ENCODE measurements around the gene SLC38A2. TPM values are rescaled to one million over a fixed set of nuclear protein-coding genes. Genes with fewer than 3 reads are reported as not detected.

The SLC38A2 gene
- total RNA-seq, 1 experiment from 2014 or later, result 341 TPM

- DNase-seq (ENCODE audit: low read depth, low spot score) (no peak), ATAC-seq (no peak)
- no TSS peak for BruUV-seq (replicated peaks)
- H3K9me3 ChIP-seq (ENCODE audit: control insufficient read depth, insufficient read depth, low read depth, low read length), result no peaks in the 10 kb centered on the region
- 0 out of 2 replicates have a peak, but pooled peaks have one; percentile 11 for TF ChIP-seq TCF7L2 (IDR thresholded peaks at IDR 0.05; ENCODE audit: low read depth, low read length)
- TF ChIP-seq CTCF (IDR thresholded peaks at IDR 0.05), result no peak
- no peak for TF ChIP-seq REST (IDR thresholded peaks at IDR 0.05; ENCODE audit: insufficient read depth in 1 of 2, low read depth in 2 of 2, low read length in 1 of 2)
- H3K4me1 ChIP-seq (ENCODE audit: control insufficient read depth, insufficient read depth, low read length), result peaks cover 96% of the 10 kb centered on the region
- intact Hi-C loops (cut with micrococcal nuclease; ENCODE audit: unreplicated experiment), result loop anchor here (10.0 kb wide), 1 partner anchor 98 kb away; the partner anchor contains the start of gene SLC38A1
- in situ Hi-C loops (cut with HindIII; ENCODE audit: low pct_unique_long_range_greater_than_20kb, low sequenced_read_pairs), result no loop called here
- peaks cover 89% of the 10 kb centered on the region for H3K36me3 ChIP-seq (ENCODE audit: control insufficient read depth, insufficient read depth, low read length)
- H3K27me3 ChIP-seq (ENCODE audit: control insufficient read depth, insufficient read depth, low read length), result no peaks in the 10 kb centered on the region
- POLR2A ChIA-PET, result no interaction called here
- H3K4me3 ChIP-seq (ENCODE audit: low read depth in 2 of 2, low read length in 2 of 2), result no peak overlapping the region
- H3K27ac ChIP-seq (ENCODE audit: low read length), result peak overlapping the region; percentile 59
- CTCF ChIA-PET, result no interaction called here
Observed at GRCh38 chr12:46362895-46363581, 9.5 kb downstream of the SLC38A2 start.

DNA sequence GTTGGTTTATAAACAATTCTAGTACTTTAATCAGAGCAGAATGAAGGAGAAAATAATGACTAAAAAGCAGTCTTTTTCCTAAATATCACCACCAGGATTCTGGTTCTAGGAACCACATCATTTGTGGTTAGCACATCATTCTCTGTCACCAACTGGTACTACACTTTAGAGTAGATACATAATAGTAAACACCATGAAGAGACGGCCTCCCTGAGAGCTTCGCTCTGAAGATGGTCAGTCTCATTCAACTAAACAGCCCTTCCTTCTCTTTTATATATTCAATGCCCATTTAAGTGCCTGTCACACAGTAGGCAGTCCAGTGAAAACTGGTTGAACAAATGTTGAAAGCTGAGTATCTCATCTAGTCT, 10.9 kb downstream of the SLC38A2 start:
- peaks cover 75% of the 10 kb centered on the region for H3K36me3 ChIP-seq (ENCODE audit: control insufficient read depth, insufficient read depth, low read length)

More for the DNA sequence above, 10.9 kb downstream of the SLC38A2 start:
- intact Hi-C loops (cut with micrococcal nuclease; ENCODE audit: unreplicated experiment), result loop anchor here (10.0 kb wide), 1 partner anchor 97 kb away; the partner anchor contains the start of gene SLC38A1
- Histone ChIP-seq H3K27me3 (ENCODE audit: control insufficient read depth, insufficient read depth, low read length) (no peaks in the 10 kb centered on the region), H3K9me3 (ENCODE audit: control insufficient read depth, insufficient read depth, low read depth, low read length) (no peaks in the 10 kb centered on the region), H3K27ac (ENCODE audit: low read length) (peak overlapping the region; percentile 39; the same call in 1 of the 2 replicates), H3K4me3 (ENCODE audit: low read depth in 2 of 2, low read length in 2 of 2) (no peak overlapping the region; a peak in 1 of 4 replicates), H3K4me1 (ENCODE audit: control insufficient read depth, insufficient read depth, low read length) (peaks cover 90% of the 10 kb centered on the region)
- ChIA-PET POLR2A (no interaction called here), CTCF (no interaction called here)
- DNase-seq (ENCODE audit: low read depth, low spot score) (no peak), ATAC-seq (no peak)
- in situ Hi-C loops (cut with HindIII; ENCODE audit: low pct_unique_long_range_greater_than_20kb, low sequenced_read_pairs), result no loop called here
- no TSS peak for BruUV-seq (replicated peaks)
- TF ChIP-seq REST (IDR thresholded peaks at IDR 0.05; ENCODE audit: insufficient read depth in 1 of 2, low read depth in 2 of 2, low read length in 1 of 2) (no peak), TCF7L2 (IDR thresholded peaks at IDR 0.05; ENCODE audit: low read depth, low read length) (no peak), POLR2AphosphoS5 (IDR thresholded peaks at IDR 0.05; ENCODE audit: low read depth, low read length) (no peak), SIN3A (IDR thresholded peaks at IDR 0.05; ENCODE audit: borderline replicate concordance, insufficient read depth, low read depth, low read length) (no peak), CTCF (IDR thresholded peaks at IDR 0.05) (no peak)
